Ecto neural progenitor cell (in vitro differentiated cells): ENCODE results near the gene NEGR1.
A peak's percentile ranks its signal among the peaks of the same experiment; 100 is the strongest.

Experiments
- DNase-seq: peaks from one replicate; pipeline ENCODE4 v3.0.0-alpha.2; 2018; ENCODE audit warnings: low spot score

The NEGR1 gene

GRCh38 chr1:71462247-71462646 lies 820.1 kb downstream of the NEGR1 start:
- DNase-seq = no peak

DNA sequence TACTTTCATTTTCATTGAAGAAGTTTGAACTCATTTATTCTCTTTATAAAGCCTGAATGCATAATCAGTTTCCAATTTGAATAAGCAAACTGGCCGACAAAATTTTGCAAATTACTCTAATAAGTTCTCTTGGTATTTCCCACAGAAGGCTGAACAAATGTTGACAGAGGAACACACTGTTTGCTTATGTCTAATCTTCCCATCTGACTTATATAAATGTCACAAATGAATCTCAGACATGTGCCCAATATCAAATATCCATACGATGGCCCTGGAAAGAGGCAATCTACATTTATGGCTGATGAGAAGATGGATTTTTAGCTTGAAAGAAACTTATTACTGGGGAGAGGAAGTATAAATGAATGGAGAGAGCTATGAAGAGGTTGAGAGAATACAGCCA lies 820.9 kb downstream of the NEGR1 start:
- DNase-seq = no peak

DNA sequence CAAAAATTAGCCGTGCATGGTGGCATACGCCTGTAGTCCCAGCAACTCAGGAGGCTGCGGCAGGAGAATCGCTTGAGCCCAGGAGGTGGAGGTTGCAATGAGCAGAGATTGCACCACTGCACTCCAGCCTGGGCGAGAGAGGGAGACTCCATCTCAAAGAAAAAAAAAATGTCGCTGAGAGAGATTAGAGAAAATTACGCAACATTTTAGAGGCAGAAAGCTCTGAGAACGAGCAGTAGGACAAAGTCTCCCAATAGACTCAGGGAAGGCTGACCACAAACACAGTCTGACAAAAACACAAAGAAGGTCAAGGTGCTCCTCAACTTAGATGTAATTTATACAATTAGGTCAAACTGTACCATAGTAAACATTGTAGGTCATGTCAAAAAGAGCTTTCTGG lies 833.9 kb downstream of the NEGR1 start:
- no peak for DNase-seq

DNA sequence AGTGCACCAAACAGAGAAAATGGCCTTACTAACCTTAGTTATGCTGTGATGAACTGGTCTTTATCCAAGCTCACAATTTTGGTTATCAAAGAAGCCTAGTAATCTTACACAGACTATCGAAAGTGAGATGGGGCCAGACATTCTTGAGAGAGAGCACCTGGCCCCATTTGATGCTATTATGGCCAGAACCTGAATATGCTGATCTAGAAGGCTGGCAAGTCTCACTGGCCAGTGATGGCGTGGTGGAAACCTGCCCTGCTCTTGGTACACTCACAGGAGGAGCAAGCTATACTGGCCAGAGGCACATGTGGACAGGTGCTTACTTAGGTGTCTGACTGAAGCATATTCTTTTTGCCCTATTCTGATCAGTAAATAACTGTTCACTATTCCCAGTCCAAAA lies 843.7 kb downstream of the NEGR1 start:
- DNase-seq = no peak

DNA sequence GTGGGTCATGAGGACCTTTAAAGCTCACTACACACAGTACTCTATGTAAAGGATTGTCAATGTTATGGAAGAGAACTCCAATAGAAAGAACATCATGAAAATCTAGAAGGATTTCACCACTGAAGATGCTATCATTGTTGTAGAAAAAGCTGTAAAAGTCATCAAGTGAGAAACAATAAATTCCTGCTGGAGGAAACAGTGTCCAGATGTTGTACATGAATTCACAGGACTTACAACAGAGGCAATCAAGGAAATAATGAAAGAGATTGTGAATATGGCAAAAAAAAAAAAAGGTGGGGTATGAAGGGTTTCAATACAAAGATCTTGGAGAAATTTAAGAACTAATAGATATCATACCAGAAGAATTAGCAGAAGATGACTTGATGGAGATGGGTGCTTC lies 846.4 kb downstream of the NEGR1 start:
- DNase-seq = no peak

DNA sequence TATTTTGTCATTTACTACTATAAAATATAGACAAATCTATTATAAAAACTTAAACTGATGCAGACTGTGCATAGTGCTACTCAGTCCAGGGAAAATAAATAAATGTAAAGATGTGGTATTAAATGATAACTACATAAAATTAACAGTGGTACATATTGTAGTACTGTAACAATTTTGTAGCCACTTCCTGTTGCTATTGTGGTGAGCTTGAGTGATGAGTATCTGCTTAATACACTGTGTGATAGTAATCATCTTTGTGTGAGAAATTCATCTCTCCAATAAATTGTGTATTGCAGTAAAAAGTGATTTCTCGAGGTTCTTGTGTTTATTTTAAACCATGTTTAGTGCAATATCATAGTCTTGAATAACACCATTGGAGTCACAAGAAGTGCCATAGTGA lies 848.1 kb downstream of the NEGR1 start:
- DNase-seq = no peak

DNA sequence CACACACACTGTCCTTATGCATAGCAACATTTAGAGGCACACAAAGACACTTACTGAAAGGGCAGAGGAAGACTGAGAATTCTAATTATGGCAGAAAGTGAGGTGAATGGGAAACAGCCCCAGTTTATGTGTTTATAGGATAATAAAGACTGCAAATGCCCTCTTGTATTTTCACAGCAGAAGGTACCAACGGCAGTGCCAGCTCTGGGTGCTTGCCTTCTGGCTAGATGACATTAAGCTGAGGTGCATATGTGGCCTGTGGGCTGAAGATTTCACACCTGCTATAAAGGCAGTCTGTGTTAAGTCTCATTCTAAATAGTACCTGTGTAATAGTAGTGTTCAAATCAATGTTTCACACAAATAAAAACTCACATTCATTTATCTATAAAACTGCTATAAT lies 854.3 kb downstream of the NEGR1 start:
- DNase-seq = no peak

- DNase-seq = no peak
These were observed 855.3 kb downstream of the NEGR1 start for GRCh38 chr1:71427066-71427465.

- DNase-seq = no peak
These were observed 857.8 kb downstream of the NEGR1 start for GRCh38 chr1:71424536-71424935.

DNA sequence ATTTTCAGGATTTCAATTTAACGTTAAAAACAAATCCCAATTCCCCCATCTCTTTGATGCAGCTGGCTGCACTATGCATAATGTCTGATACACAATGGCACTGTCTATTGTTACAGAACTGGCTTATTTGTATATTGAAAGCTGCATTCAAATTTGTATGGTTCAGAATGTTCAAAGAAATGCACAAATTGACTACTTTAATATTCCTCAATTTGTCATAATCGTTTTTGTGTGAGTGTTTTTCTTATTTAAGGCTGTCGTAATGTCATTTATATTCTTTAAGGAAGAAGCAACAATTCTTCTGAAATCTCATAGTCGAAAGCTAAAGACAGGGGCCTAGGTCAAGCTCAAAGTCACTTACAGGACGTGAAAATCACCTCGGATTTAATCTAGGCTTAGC lies 860.1 kb downstream of the NEGR1 start:
- DNase-seq = no peak

GRCh38 chr1:71417421-71417820 lies 864.9 kb downstream of the NEGR1 start:
- DNase-seq = no peak

DNA sequence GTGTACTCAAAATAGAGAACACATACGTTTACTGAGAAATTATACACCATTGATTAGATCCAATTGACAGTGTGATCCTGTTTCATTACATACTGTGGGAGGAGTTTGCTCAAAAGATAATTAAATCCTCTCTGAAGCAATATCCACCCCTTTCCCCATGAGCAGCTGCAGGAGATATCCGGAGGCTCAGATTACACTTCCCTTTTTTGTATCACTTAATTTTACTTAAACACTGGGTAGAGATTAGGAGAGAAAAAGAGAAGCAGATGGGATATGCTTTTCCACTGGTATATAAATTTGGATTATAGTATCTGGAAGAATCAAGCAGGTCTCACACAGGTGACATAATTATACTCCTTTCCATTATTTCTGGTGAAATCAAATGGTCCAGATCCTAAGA lies 868.2 kb downstream of the NEGR1 start:
- no peak for DNase-seq

DNA sequence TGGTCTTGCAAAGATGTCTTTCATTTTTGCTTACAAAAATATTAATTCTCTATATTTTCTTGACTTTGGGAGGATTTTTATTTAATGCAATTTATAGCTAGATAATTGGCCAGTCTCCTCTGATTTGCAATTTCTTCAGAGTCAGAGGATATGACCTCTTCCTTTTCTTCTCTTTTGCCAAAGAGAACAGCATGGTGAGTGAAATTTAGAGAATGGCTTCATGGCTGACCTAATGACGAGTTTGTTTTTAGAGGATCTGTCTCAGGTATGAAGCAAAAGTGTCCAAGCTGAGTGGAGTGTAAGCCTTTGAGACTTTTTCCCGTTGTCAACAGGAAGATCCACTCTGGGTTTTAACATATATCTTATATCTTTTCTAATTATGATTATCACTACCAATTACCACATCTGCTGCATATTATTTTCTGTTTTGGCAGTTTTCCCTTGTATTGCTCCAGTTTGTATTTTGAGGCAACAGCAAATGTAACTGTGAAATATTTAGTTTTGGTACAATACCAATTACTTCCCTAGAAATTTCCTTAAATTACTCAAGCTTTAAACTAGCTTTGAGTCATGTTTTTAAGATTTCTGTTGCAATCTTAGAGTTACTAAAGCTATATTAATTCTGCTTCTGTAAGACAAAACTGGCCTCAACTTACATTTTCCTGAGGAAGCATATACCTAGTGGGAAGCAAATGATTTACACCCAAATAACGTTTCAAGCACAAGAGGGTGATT lies 868.7 kb downstream of the NEGR1 start:
- no peak for DNase-seq

DNA sequence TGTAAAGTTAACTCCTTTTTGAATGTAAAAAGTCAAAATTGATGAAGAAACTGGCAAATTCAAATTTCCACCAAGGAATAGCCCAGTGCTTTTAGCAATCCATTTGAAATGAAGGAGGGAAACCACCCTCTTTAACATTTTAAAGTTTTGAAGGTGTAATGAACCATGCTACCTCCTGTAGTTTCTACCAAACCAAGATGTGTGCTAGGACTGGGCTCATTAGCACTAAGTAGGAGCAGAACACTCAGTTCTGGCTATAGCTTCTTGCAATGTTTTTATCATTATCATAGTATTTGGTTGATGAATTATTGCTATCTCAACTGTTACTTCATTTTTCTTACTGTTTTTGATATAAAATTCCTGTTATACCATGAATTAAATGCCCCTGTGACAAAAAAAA lies 882.3 kb downstream of the NEGR1 start:
- DNase-seq = no peak

DNA sequence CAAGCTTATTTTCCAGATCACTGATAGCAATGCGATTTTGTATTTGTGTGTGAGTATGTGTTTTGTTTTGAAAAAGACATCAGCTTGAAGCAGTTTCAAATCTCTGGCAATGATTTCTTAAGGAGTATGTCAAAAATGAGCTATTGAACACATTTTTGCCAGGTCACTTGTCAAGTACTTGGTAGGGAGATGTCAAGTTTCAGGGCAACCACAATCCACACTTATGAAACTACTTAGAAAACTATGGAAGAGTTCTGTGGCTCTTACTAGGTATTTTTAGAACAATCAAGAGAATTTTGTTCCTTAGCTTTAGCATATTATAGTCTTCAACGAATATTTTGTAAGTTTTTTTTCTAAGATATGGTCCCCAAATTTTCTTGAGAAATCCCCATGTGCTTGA lies 882.7 kb downstream of the NEGR1 start:
- DNase-seq = no peak

DNA sequence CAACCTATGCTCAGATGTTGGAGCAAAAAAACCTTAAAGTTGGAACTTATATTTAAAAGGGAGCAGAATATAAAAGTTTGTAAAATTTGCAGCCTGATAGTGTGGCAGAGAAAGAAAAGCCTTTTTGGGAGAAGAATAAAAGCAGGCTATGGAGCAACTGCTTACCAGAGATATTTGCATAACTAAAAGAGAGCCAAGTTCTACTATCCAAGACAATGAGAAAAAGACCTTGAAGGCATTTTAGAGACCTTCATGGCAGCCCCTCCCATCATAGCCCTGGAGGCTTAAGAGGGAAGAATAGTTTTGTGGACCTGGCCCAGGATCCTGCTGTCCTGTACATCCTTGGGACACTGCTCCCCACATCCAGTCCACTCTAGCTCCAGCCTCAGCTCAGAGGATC lies 889.0 kb downstream of the NEGR1 start:
- DNase-seq = no peak

DNA sequence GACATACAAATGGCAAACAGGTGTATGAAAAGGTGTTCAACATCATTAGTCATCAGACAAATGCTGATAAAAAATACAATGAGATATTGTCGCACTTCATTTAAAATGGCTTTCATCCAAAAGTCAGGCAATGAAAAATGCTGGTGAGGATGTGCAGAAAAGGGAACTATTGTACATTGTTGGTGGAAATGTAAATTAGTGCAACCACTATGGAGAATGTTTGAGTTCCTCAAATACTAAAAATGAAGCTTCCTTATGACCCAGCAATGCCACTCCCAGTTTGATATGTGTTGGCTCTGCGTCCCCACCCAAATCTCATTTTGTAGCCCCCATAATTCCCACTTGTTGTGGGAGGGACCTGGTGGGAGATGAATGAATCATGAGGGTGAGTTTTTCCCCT lies 891.8 kb downstream of the NEGR1 start:
- no peak for DNase-seq

- no peak for DNase-seq
These were observed 904.5 kb downstream of the NEGR1 start for GRCh38 chr1:71377886-71378285.

DNA sequence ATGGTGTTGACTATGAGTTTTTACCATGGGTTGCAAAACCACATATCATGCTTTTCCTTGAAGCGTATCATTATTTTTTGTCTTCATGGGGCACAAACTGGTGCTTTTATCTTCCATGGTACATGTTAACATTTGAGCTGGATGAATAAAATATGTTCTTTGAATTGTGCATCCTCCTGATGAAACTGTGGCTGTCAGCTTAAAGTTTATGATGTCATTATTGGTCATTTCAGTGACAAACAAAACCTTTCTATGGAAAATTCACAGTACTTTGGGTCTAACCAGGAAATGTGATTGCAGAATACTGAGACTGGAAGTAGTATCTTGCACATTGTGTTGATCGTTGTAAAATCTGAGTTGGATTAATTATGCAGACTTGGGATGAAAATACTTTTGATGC lies 909.8 kb downstream of the NEGR1 start:
- DNase-seq = no peak

DNA sequence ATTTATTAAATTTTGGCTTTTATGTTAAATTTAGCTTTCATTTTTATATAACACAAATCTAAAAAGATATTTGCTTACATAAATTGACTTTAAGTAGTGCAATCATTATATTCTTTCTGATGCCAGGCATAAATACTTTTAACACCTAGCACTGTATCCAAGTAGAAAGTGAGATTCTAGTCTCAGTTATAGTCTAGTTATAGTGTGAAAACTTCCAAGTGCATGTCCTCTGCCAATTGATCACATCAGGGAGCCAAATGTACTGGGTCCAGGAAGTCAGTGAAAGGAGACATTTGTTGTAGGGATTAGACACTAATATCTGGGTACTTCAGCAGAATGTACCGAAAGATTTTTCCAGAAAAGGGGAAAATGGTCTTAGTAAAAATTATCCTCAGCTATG lies 910.8 kb downstream of the NEGR1 start:
- no peak for DNase-seq

DNA sequence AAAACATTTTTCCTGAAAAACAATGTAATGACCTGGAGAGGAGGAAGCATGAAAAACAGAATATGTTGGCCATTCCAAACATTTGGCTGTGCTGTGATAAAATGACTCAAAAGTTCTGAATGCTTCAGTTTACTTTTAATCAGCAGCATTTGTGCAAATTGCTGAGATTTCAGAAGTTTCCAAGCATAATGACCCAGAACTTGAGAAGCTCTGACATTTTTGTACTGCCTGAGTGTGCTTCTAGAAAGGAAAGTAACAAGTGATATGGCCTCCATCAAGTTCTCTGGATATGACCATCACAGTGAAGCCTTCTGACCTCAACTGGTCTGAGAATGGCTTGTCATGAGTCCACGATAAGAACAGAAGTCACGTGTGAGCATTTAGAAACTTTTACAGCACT lies 918.1 kb downstream of the NEGR1 start:
- DNase-seq = no peak

DNA sequence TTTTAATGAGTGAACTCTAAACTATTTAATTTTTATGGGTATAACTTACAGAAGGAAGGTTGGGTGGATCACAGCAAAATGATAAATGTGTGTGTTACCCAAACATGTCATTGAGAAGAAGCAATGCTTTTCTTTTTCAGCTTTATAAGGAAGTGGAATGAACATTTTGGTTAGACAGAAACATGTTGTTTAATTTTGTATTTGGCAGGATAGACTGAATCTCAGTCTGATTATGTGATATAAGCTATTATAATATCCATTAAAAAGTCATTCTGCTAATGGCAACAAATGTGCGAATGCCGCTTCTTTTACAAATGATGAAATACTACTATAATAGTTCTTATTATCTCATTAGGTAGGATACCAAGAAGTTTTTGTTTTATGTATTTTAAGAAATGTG lies 919.6 kb downstream of the NEGR1 start:
- DNase-seq = no peak

- no peak for DNase-seq
These were observed 920.3 kb downstream of the NEGR1 start for GRCh38 chr1:71362076-71362475.

DNA sequence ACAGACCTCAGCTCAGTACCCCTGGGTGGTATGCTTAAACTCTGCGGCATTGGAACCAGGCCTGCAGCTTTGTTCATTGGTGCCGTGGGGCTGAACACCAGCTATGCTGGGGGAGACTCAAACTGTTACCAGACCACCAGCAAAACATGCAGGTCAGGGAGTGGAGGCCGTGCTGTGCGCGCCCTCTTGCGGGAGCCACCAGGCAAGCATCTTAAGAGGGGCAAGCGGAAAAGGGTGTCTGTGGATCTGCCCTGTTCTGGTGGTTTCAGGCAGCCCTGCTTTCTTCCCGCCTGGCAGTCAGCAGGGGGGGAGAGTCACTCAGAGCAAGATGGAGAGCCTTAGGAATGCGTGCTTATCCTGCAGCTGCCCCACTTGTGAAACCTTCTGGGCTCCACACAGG lies 924.6 kb downstream of the NEGR1 start:
- peak; percentile 59 for DNase-seq

- DNase-seq = no peak
These were observed 930.9 kb downstream of the NEGR1 start for GRCh38 chr1:71351438-71351837.
